Activated naive CD8-positive, alpha-beta T cell treated with anti-CD3 and anti-CD28 coated beads for 36 hours (primary cell): ENCODE measurements around the gene ZNF385C. TPM values are rescaled to one million over a fixed set of nuclear protein-coding genes. Genes with fewer than 3 reads are reported as not detected.
"Not testable (repeated sequence)": the region's sequence is repeated elsewhere in the genome, so short reads cannot be mapped to it uniquely, and the experiment has no call there.

Experiments used
- DNase-seq: peaks from one replicate; pipeline ENCODE4 v3.0.0; 2021
- H3K27ac Mint-ChIP-seq: one replicate; pipeline ENCODE4 v1.8.0; 2022; ENCODE audit warnings: mild to moderate bottlenecking, moderate library complexity, mixed read lengths
- H3K27me3 Mint-ChIP-seq: one replicate; pipeline ENCODE4 v1.8.0; 2022; ENCODE audit warnings: mild to moderate bottlenecking, mixed read lengths
- H3K36me3 Mint-ChIP-seq: one replicate; pipeline ENCODE4 v1.8.0; 2021; ENCODE audit warnings: mild to moderate bottlenecking, mixed read lengths
- H3K4me1 Mint-ChIP-seq: one replicate; pipeline ENCODE4 v1.8.0; 2021; ENCODE audit warnings: mixed read lengths
- H3K4me3 Mint-ChIP-seq: one replicate; pipeline ENCODE4 v1.8.0; 2022; ENCODE audit warnings: mild to moderate bottlenecking, moderate library complexity, mixed read lengths
- H3K9me3 Mint-ChIP-seq: one replicate; pipeline ENCODE4 v1.8.0; 2022; ENCODE audit warnings: mixed read lengths
- total RNA-seq, 2 experiments: library from RNA; stranded (reverse); gene quantifications; one replicate each; pipeline ENCODE4 v1.2.3, GENCODE V29; 2021

ZNF385C gene
- total RNA-seq, 2 experiments from 2014 or later, result 0.92 to 1.2 TPM

DNA sequence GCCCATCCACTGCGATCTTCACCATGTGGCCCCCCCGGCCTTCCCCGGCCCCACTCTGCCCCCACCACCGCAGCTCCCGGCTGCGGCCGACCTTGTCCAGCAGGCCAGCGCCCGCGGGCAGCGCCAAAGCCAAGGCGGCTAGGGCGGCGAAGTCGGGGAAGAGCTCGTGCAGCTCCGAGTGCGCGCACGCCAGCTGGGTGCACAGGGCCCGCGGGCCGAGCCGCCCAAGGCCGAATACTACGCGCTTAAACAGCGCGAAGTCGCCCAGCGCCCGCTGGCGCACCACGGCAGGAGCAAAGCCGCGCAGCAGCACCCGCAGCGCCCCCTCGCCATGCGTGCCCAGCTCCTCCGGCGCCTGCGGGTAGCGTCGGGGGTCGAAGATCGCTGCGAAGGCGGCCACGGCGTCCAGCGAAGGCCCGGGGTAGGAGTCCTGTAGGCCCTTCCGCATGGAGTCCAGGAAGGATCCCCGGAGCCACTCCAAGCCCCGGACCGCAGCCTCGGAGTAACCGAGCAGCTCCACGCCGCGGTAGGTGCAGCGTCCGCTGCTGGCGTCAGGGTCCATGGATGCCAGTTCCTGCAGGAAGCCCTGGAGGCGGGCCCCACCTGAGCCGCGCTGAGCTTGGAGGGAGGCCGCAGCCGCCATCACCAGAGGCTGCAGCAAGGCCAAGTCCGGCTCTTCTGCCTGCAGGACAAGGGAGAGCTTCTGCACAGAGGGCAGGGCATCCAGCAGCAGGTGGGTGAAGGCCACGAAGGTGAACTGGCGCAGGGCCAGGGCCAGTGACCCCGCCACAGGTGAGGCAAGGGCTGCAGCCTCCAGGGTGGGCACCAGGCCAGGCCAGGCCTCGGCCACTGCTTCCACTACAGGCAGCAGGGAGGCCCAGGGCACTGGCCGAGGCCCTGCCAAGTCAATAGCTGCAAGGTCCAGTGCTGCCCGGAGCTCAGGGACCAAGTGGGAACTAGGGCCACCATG lies 58.2 kb downstream of the ZNF385C start:
- H3K4me1 Mint-ChIP-seq, result peaks cover 5% of the 10 kb centered on the region
- no peak overlapping the region for H3K4me3 Mint-ChIP-seq
- peaks cover 15% of the 10 kb centered on the region for H3K27me3 Mint-ChIP-seq
- no peak overlapping the region for H3K27ac Mint-ChIP-seq
- DNase-seq, result no peak
- H3K9me3 Mint-ChIP-seq, result no peaks in the 10 kb centered on the region
- H3K36me3 Mint-ChIP-seq, result no peaks in the 10 kb centered on the region

DNA sequence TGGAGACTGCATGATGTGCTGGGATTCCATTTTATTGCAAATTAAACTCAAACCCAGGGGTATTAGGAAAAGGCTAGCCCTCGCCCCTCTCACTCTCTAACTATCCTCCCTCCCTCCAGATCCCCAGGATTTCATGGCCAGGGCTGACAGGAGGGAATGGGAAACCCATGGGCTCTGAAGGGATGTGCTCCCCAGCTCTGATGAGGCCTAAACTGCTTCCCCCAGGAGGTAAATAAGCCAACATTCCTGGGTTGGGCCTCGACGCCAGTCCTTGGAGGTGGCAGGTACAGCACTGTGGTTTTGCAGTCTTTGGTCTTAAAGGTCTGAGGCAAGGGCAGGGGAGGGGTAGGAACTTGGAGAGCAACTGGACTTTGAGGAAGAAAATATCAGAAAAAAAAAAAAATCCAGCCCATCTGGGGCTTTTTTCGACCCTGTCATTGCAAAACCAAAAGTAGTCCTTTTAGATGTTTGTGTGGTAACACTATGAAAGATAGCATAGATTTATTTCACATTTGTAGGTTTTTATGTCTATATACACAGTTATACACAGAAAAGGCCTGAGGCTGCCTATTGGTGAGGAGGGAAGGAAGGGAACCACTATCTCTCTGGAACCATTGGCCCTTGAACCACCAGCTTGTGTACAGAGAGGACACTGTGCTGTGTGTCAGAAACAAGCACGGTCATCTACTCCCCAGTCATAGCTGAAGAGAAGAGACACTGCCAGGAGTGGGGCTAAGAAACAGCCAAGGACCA lies 59.9 kb downstream of the ZNF385C start:
- Mint-ChIP-seq H3K4me3 (no peak overlapping the region), H3K9me3 (no peaks in the 10 kb centered on the region), H3K27ac (no peak overlapping the region), H3K27me3 (peaks cover 15% of the 10 kb centered on the region), H3K36me3 (no peaks in the 10 kb centered on the region), H3K4me1 (peaks cover 10% of the 10 kb centered on the region)
- no peak for DNase-seq

GRCh38 chr17:42034059-42034458 lies 64.2 kb downstream of the ZNF385C start:
- DNase-seq, result no peak
- Mint-ChIP-seq H3K27me3 (peaks cover 10% of the 10 kb centered on the region), H3K36me3 (no peaks in the 10 kb centered on the region), H3K27ac (no peak overlapping the region), H3K4me3 (no peak overlapping the region), H3K4me1 (peaks cover 10% of the 10 kb centered on the region), H3K9me3 (no peaks in the 10 kb centered on the region)

GRCh38 chr17:42031584-42031983 lies 66.7 kb downstream of the ZNF385C start:
- H3K4me1 Mint-ChIP-seq, result peaks cover 5% of the 10 kb centered on the region
- H3K4me3 Mint-ChIP-seq, result no peak overlapping the region
- no peaks in the 10 kb centered on the region for H3K36me3 Mint-ChIP-seq
- no peaks in the 10 kb centered on the region for H3K27me3 Mint-ChIP-seq
- H3K27ac Mint-ChIP-seq, result no peak overlapping the region
- no peak for DNase-seq
- no peaks in the 10 kb centered on the region for H3K9me3 Mint-ChIP-seq

GRCh38 chr17:42028791-42029127 lies 69.5 kb downstream of the ZNF385C start:
- Mint-ChIP-seq H3K27ac (no peak overlapping the region), H3K4me3 (no peak overlapping the region), H3K36me3 (peaks cover 3% of the 10 kb centered on the region), H3K4me1 (peaks cover 10% of the 10 kb centered on the region), H3K9me3 (no peaks in the 10 kb centered on the region), H3K27me3 (no peaks in the 10 kb centered on the region)
- no peak for DNase-seq

GRCh38 chr17:42027961-42028790 lies 70.1 kb downstream of the ZNF385C start:
- Mint-ChIP-seq H3K4me1 (peaks cover 9% of the 10 kb centered on the region), H3K27ac (no peak overlapping the region), H3K9me3 (no peaks in the 10 kb centered on the region), H3K4me3 (no peak overlapping the region), H3K27me3 (no peaks in the 10 kb centered on the region), H3K36me3 (peaks cover 3% of the 10 kb centered on the region)
- DNase-seq, result no peak

DNA sequence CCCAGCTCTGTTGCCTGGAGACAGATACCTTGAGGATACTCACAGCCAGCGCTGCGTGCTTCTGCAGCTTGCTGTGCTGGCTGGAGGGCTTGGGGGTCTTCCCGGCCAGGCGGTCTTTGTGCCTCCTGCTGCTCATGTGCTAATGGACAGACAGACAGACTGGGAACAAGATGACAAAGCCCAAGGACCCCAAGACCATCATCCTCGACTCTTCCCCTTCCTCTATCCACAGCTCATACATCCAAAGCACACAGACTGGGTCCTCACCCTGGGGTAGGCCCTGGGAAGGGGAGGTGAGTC lies 70.7 kb downstream of the ZNF385C start:
- Mint-ChIP-seq H3K27ac (no peak overlapping the region), H3K4me1 (peaks cover 9% of the 10 kb centered on the region), H3K27me3 (no peaks in the 10 kb centered on the region), H3K36me3 (peaks cover 3% of the 10 kb centered on the region), H3K9me3 (no peaks in the 10 kb centered on the region), H3K4me3 (no peak overlapping the region)
- DNase-seq, result no peak

GRCh38 chr17:42026857-42027589 lies 71.2 kb downstream of the ZNF385C start:
- H3K9me3 Mint-ChIP-seq, result no peaks in the 10 kb centered on the region

DNA sequence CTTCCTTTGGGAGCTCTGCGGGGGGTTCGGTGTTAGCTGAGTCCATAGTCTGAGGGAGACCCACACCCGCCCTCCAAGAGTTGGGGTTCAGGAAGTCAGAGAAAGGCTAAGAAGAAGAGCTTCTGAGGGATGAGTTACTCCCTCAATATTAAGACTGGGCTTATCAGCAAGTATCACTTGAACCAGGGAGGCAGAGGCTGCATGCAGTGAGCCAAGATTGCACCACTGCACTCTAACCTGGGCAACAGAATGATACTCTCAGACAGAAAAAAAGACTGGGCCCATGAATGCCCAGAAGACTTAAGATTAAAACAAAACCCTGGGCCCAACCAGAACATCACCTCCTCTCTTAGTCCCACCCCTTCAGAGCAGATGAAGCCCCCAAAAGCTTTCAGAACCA lies 72.3 kb downstream of the ZNF385C start:
- Mint-ChIP-seq H3K4me3 (no peak overlapping the region), H3K4me1 (peaks cover 16% of the 10 kb centered on the region), H3K27me3 (no peaks in the 10 kb centered on the region), H3K36me3 (peaks cover 6% of the 10 kb centered on the region), H3K9me3 (no peaks in the 10 kb centered on the region), H3K27ac (no peak overlapping the region)
- DNase-seq, result no peak

More at GRCh38 chr17:42026857-42027589, 71.2 kb downstream of the ZNF385C start:
- Mint-ChIP-seq H3K4me3 (peak overlapping the region; percentile 14), H3K27me3 (no peaks in the 10 kb centered on the region), H3K36me3 (peaks cover 6% of the 10 kb centered on the region), H3K4me1 (peaks cover 9% of the 10 kb centered on the region), H3K27ac (no peak overlapping the region)
- DNase-seq, result no peak

DNA sequence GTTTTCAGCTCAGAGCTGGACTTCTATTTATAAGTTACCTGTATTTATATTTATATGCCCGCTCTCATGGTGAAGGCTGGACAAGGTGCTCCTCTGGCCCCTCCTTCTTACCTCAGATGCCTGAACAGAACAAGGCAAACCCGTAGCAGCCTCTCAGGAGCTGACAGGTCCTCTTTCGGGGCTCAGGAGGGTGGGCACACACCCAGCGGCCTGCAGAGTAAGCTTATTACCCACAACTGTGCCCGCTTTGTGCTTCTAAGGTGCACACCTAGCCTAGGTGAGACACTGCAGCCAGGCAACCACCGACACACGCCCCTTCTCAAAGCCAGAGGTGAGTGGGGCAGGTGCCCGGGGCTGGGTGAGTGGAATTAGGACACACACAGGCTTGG lies 73.1 kb downstream of the ZNF385C start:
- H3K27me3 Mint-ChIP-seq, result no peaks in the 10 kb centered on the region
- DNase-seq, result no peak
- no peaks in the 10 kb centered on the region for H3K9me3 Mint-ChIP-seq
- H3K4me1 Mint-ChIP-seq, result peaks cover 22% of the 10 kb centered on the region
- H3K4me3 Mint-ChIP-seq, result no peak overlapping the region
- peak overlapping the region; percentile 80 for H3K27ac Mint-ChIP-seq
- H3K36me3 Mint-ChIP-seq, result peaks cover 6% of the 10 kb centered on the region

DNA sequence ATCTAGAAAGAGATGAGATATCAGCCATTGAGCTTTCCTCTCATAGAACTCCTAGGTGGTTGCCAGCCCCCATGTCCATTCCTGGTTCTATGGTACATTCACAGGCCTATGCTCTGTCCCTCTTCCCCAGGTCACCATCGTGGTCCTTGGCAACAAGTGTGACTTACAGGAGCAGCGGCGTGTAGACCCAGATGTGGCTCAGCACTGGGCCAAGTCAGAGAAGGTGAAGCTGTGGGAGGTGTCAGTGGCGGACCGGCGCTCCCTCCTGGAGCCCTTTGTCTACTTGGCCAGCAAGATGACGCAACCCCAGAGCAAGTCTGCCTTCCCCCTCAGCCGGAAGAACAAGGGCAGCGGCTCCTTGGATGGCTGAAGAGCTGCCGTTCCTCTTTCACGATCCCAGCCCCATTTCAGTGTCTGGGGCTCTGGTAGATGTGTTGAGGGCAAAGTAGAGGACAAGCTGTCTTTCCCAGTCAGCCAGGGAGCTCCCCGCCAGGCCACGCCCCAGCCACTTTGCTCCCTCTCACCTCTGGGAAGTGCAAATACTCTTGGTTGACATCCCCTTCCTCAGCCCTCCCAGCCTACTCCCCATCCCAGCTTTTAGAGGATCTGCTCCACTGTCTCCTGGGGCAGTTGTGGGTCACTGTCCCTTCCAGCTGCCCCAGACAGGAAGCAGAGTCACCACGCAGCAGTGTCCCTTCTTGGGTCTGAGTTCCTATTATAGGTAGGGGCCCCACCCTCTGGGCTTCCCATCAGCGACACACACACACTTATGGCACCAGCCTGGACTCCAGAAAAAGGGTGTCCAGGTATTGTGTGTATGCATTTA lies 74.5 kb downstream of the ZNF385C start:
- DNase-seq, result no peak
- H3K4me1 Mint-ChIP-seq, result peaks cover 28% of the 10 kb centered on the region
- peaks cover 9% of the 10 kb centered on the region for H3K36me3 Mint-ChIP-seq
- peak overlapping the region; percentile 25 for H3K27ac Mint-ChIP-seq
- no peak overlapping the region for H3K4me3 Mint-ChIP-seq
- H3K27me3 Mint-ChIP-seq, result no peaks in the 10 kb centered on the region
- H3K9me3 Mint-ChIP-seq, result peaks cover 1% of the 10 kb centered on the region

GRCh38 chr17:42020845-42021244 lies 77.4 kb downstream of the ZNF385C start:
- peaks cover 39% of the 10 kb centered on the region for H3K4me1 Mint-ChIP-seq
- not testable (repeated sequence) for H3K27me3 Mint-ChIP-seq, DNase-seq, H3K9me3 Mint-ChIP-seq
- peak overlapping the region; percentile 85 for H3K27ac Mint-ChIP-seq
- H3K36me3 Mint-ChIP-seq, result peaks cover 20% of the 10 kb centered on the region
- peak overlapping the region; percentile 91 for H3K4me3 Mint-ChIP-seq

- H3K9me3 Mint-ChIP-seq, result peaks cover 1% of the 10 kb centered on the region
- no peaks in the 10 kb centered on the region for H3K27me3 Mint-ChIP-seq
- H3K4me3 Mint-ChIP-seq, result peak within 1 kb of the TSS; percentile 91
- H3K27ac Mint-ChIP-seq, result peak within 1 kb of the TSS; percentile 85
- H3K36me3 Mint-ChIP-seq, result peaks cover 31% of the 10 kb centered on the region
- peaks cover 45% of the 10 kb centered on the region for H3K4me1 Mint-ChIP-seq
- DNase-seq, result peak; percentile 95
Observed at GRCh38 chr17:42019509-42020404, 78.5 kb downstream of the ZNF385C start, which contains the start of gene NKIRAS2. TSS of gene NKIRAS2 (plus strand) at chr17:42020090. CDS start at chr17:42021578, 1,488 bp downstream.
